Activated naive CD4-positive, alpha-beta T cell treated with anti-CD3 and anti-CD28 coated beads for 36 hours (primary cell): Measurements from ENCODE around the gene CBR3. TPM values are rescaled to one million over a fixed set of nuclear protein-coding genes. Genes with fewer than 3 reads are reported as not detected.
A peak's percentile ranks its signal among the peaks of the same experiment; 100 is the strongest.
"Not testable (repeated sequence)": the region's sequence is repeated elsewhere in the genome, so short reads cannot be mapped to it uniquely, and the experiment has no call there.

Experiments used
- CTCF ChIA-PET: fragments of 350-600 bp; sonication (Branson Sonifier 250); formaldehyde crosslinking; loops from one replicate; lab custom pipeline; 2021; ENCODE audit warnings: antibody characterized with exemption; lab: Charles Lee
- DNase-seq: peaks from one replicate; pipeline ENCODE4 v3.0.0-alpha.2; 2020
- H3K27ac Mint-ChIP-seq: one replicate; pipeline ENCODE4 v1.8.0; 2021; ENCODE audit warnings: mild to moderate bottlenecking, mixed read lengths
- H3K27me3 Mint-ChIP-seq: one replicate; pipeline ENCODE4 v1.8.0; 2021; ENCODE audit warnings: low read depth, mixed read lengths
- H3K36me3 Mint-ChIP-seq: one replicate; pipeline ENCODE4 v1.8.0; 2021; ENCODE audit warnings: low read depth, mixed read lengths
- H3K4me1 Mint-ChIP-seq: one replicate; pipeline ENCODE4 v1.8.0; 2021; ENCODE audit warnings: low read depth, mixed read lengths
- H3K4me3 Mint-ChIP-seq: one replicate; pipeline ENCODE4 v1.8.0; 2021; ENCODE audit warnings: mild to moderate bottlenecking, moderate library complexity, mixed read lengths
- H3K9me3 Mint-ChIP-seq: one replicate; pipeline ENCODE4 v1.8.0; 2021; ENCODE audit warnings: mixed read lengths
- intact Hi-C: fragments of 100-400 bp; cut with micrococcal nuclease; formaldehyde crosslinking; loops from one replicate; pipeline ENCODE4 v1.15.1; 2023
- total RNA-seq, 2 experiments: library from RNA; stranded (reverse); gene quantifications; one replicate each; pipeline ENCODE4 v1.2.3, GENCODE V29; 2021

CBR3 gene
- 10 to 100 TPM; 13.3 to 13.7 TPM for total RNA-seq

- intact Hi-C loops = loop anchor here (1.0 to 2.0 kb wide), 2 partner anchors 21 to 74 kb away; partner anchors contain the start of genes DOP1B and SETD4
Measured at GRCh38 chr21:36134803-36135390, at the start of gene CBR3. CBR3 (plus strand) TSS chr21:36135079; CDS start chr21:36135193, 114 bp downstream.

GRCh38 chr21:36087362-36088138 is 47.3 kb upstream of the CBR3 start:
- H3K4me3 Mint-ChIP-seq = no peak overlapping the region
- H3K9me3 Mint-ChIP-seq = no peaks in the 10 kb centered on the region
- no peak overlapping the region for H3K27ac Mint-ChIP-seq
- intact Hi-C loops = no loop called here
- DNase-seq = no peak
- H3K27me3 Mint-ChIP-seq = no peaks in the 10 kb centered on the region
- H3K4me1 Mint-ChIP-seq = peaks cover 2% of the 10 kb centered on the region
- CTCF ChIA-PET = interaction anchor here (1.3 kb wide), 1 partner anchor 21 kb away, joined by 3 read pairs; no protein-coding TSS in a partner anchor
- no peaks in the 10 kb centered on the region for H3K36me3 Mint-ChIP-seq

More at GRCh38 chr21:36134803-36135390, at the start of gene CBR3:
- Mint-ChIP-seq H3K36me3 (no peaks in the 10 kb centered on the region), H3K4me3 (peak within 1 kb of the TSS; percentile 91), H3K9me3 (no peaks in the 10 kb centered on the region), H3K27ac (peak within 1 kb of the TSS; percentile 82), H3K27me3 (no peaks in the 10 kb centered on the region), H3K4me1 (peaks cover 18% of the 10 kb centered on the region)
- CTCF ChIA-PET = no interaction called here
- peak; percentile 66 for DNase-seq

GRCh38 chr21:36089946-36090345 is 44.9 kb upstream of the CBR3 start:
- H3K4me1 Mint-ChIP-seq = peaks cover 2% of the 10 kb centered on the region
- intact Hi-C loops = no loop called here

GRCh38 chr21:36092681-36093080 is 42.2 kb upstream of the CBR3 start:
- CTCF ChIA-PET = no interaction called here
- Mint-ChIP-seq H3K4me3 (no peak overlapping the region), H3K36me3 (peaks cover 8% of the 10 kb centered on the region), H3K4me1 (no peaks in the 10 kb centered on the region), H3K27ac (no peak overlapping the region), H3K9me3 (peaks cover 8% of the 10 kb centered on the region), H3K27me3 (peaks cover 3% of the 10 kb centered on the region)
- no peak for DNase-seq
- intact Hi-C loops = no loop called here

More at GRCh38 chr21:36089946-36090345, 44.9 kb upstream of the CBR3 start:
- H3K4me3 Mint-ChIP-seq = no peak overlapping the region
- peaks cover 3% of the 10 kb centered on the region for H3K27me3 Mint-ChIP-seq
- H3K9me3 Mint-ChIP-seq = peaks cover 6% of the 10 kb centered on the region
- CTCF ChIA-PET = no interaction called here
- DNase-seq = no peak
- H3K36me3 Mint-ChIP-seq = peaks cover 8% of the 10 kb centered on the region
- H3K27ac Mint-ChIP-seq = no peak overlapping the region

- peaks cover 3% of the 10 kb centered on the region for H3K27me3 Mint-ChIP-seq
- H3K9me3 Mint-ChIP-seq = peaks cover 8% of the 10 kb centered on the region
- no peak for DNase-seq
- peaks cover 8% of the 10 kb centered on the region for H3K36me3 Mint-ChIP-seq
- H3K4me3 Mint-ChIP-seq = no peak overlapping the region
- CTCF ChIA-PET = no interaction called here
- no peaks in the 10 kb centered on the region for H3K4me1 Mint-ChIP-seq
- no peak overlapping the region for H3K27ac Mint-ChIP-seq
- intact Hi-C loops = no loop called here
Measured at GRCh38 chr21:36093512-36093911, 41.4 kb upstream of the CBR3 start.

GRCh38 chr21:36096398-36097290 is 38.2 kb upstream of the CBR3 start:
- Mint-ChIP-seq H3K4me1 (peaks cover 3% of the 10 kb centered on the region), H3K9me3 (peaks cover 8% of the 10 kb centered on the region), H3K36me3 (peaks cover 8% of the 10 kb centered on the region), H3K27ac (no peak overlapping the region), H3K4me3 (no peak overlapping the region), H3K27me3 (peaks cover 3% of the 10 kb centered on the region)
- CTCF ChIA-PET = interaction anchor here (0.6 to 1.6 kb wide), 5 partner anchors 16 to 1047 kb away, joined by 3 to 5 read pairs (median 4); no protein-coding TSS in a partner anchor
- intact Hi-C loops = no loop called here
- no peak for DNase-seq

- peaks cover 8% of the 10 kb centered on the region for H3K36me3 Mint-ChIP-seq
- H3K9me3 Mint-ChIP-seq = peaks cover 8% of the 10 kb centered on the region
- peaks cover 3% of the 10 kb centered on the region for H3K27me3 Mint-ChIP-seq
- H3K4me1 Mint-ChIP-seq = peaks cover 3% of the 10 kb centered on the region
- intact Hi-C loops = no loop called here
- no peak overlapping the region for H3K4me3 Mint-ChIP-seq
- CTCF ChIA-PET = interaction anchor here (0.6 to 1.6 kb wide), 2 partner anchors 15 to 793 kb away, joined by 3 to 4 read pairs; no protein-coding TSS in a partner anchor
- H3K27ac Mint-ChIP-seq = no peak overlapping the region
- no peak for DNase-seq
Measured at GRCh38 chr21:36097427-36098181, 37.3 kb upstream of the CBR3 start.

GRCh38 chr21:36098182-36098532 is 36.7 kb upstream of the CBR3 start:
- CTCF ChIA-PET = interaction anchor here (1.4 kb wide), 1 partner anchor 14 kb away, joined by 3 read pairs; no protein-coding TSS in a partner anchor
- peaks cover 3% of the 10 kb centered on the region for H3K27me3 Mint-ChIP-seq
- no peak overlapping the region for H3K4me3 Mint-ChIP-seq
- DNase-seq = no peak
- H3K36me3 Mint-ChIP-seq = peaks cover 6% of the 10 kb centered on the region
- peaks cover 3% of the 10 kb centered on the region for H3K4me1 Mint-ChIP-seq
- intact Hi-C loops = no loop called here
- H3K27ac Mint-ChIP-seq = no peak overlapping the region
- peaks cover 8% of the 10 kb centered on the region for H3K9me3 Mint-ChIP-seq

- Mint-ChIP-seq H3K27ac (no peak overlapping the region), H3K9me3 (peaks cover 2% of the 10 kb centered on the region), H3K27me3 (peaks cover 2% of the 10 kb centered on the region), H3K36me3 (no peaks in the 10 kb centered on the region), H3K4me1 (peaks cover 5% of the 10 kb centered on the region), H3K4me3 (no peak overlapping the region)
- DNase-seq = no peak
- CTCF ChIA-PET = interaction anchor here (1.4 kb wide), 1 partner anchor 14 kb away, joined by 3 read pairs; no protein-coding TSS in a partner anchor
- intact Hi-C loops = no loop called here
Measured at GRCh38 chr21:36099000-36099399, 35.9 kb upstream of the CBR3 start.

- H3K36me3 Mint-ChIP-seq, H3K27ac Mint-ChIP-seq, intact Hi-C loops, CTCF ChIA-PET, H3K4me3 Mint-ChIP-seq, H3K27me3 Mint-ChIP-seq, H3K9me3 Mint-ChIP-seq, DNase-seq: not testable (repeated sequence)
- H3K4me1 Mint-ChIP-seq = peaks cover 13% of the 10 kb centered on the region
Measured at GRCh38 chr21:36099695-36100211, 35.1 kb upstream of the CBR3 start.

GRCh38 chr21:36100971-36101641 is 33.8 kb upstream of the CBR3 start:
- H3K27ac Mint-ChIP-seq = no peak overlapping the region
- H3K27me3 Mint-ChIP-seq = peaks cover 20% of the 10 kb centered on the region
- no peak for DNase-seq
- peaks cover 13% of the 10 kb centered on the region for H3K4me1 Mint-ChIP-seq
- CTCF ChIA-PET = interaction anchor here (1.3 kb wide), 1 partner anchor 72 kb away, joined by 4 read pairs; no protein-coding TSS in a partner anchor
- H3K36me3 Mint-ChIP-seq = no peaks in the 10 kb centered on the region
- intact Hi-C loops = no loop called here
- H3K4me3 Mint-ChIP-seq = no peak overlapping the region
- no peaks in the 10 kb centered on the region for H3K9me3 Mint-ChIP-seq
